Endothelial cell of umbilical vein (primary cell): ENCODE measurements around the gene CCDC146. TPM values are rescaled to one million over a fixed set of nuclear protein-coding genes. Genes with fewer than 3 reads are reported as not detected.

Source experiments
- BruUV-seq: library from RNA; stranded (reverse); fragments of 400-500 nt; replicated peaks from 2 replicates; lab custom pipeline; 2021; lab: Mats Ljungman, UMichigan
- CTCF ChIA-PET: fragments of 300-600, 350-600 bp; sonication (Branson Sonifier 250); formaldehyde crosslinking; loops from one replicate; lab custom pipeline; 2021; ENCODE audit warnings: antibody characterized with exemption, inconsistent platforms; lab: Charles Lee
- POLR2A ChIA-PET: fragments of 300-600, 350-600 bp; sonication (Branson Sonifier 250); formaldehyde crosslinking; loops from one replicate; lab custom pipeline; 2021; ENCODE audit warnings: antibody characterized with exemption, inconsistent platforms; lab: Charles Lee
- DNase-seq: peaks from one replicate; pipeline ENCODE4 v3.0.0-alpha.2; 2011; ENCODE audit warnings: low read depth, low spot score
- FAIRE-seq: peaks from 2 replicates; lab custom pipeline; 2011; peaks lifted over from hg19 to GRCh38; lab: Jason Lieb, UNC
- H2AFZ ChIP-seq: 2 replicates; pipeline ENCODE4 v1.6.0; 2012; ENCODE audit warnings: low read depth, low read length, control low read depth, inconsistent platforms
- H3K27ac ChIP-seq: 2 replicates; pipeline ENCODE4 v1.5.1; 2011; ENCODE audit warnings: low read depth, mild to moderate bottlenecking, control low read depth, low read length, moderate library complexity; ENCODE audit not compliant: insufficient read depth
- H3K27me3 ChIP-seq, 2 experiments: 2 replicates each; pipeline versions ENCODE4 v1.6.0 to v1.6.1; 2011; ENCODE audit warnings: low read length in 2 of 2, mixed read lengths in 1 of 2; ENCODE audit not compliant: control insufficient read depth in 2 of 2, insufficient read depth in 2 of 2
- H3K36me3 ChIP-seq, 2 experiments: 2 replicates in 1 of 2; 3 replicates in 1 of 2; pipeline ENCODE4 v1.5.1; 2011; ENCODE audit warnings: low read length in 2 of 2, mild to moderate bottlenecking in 1 of 2, moderate library complexity in 1 of 2; ENCODE audit not compliant: control insufficient read depth in 2 of 2, insufficient read depth in 2 of 2; ENCODE audit errors: extremely low read depth in 1 of 2
- H3K4me1 ChIP-seq: 3 replicates; pipeline ENCODE4 v1.5.1; 2011; ENCODE audit warnings: mild to moderate bottlenecking, low read length; ENCODE audit not compliant: control insufficient read depth, insufficient read depth; ENCODE audit errors: extremely low read depth
- H3K4me2 ChIP-seq: 2 replicates; pipeline ENCODE4 v1.6.1; 2011; ENCODE audit warnings: low read length, control low read depth, mixed read lengths; ENCODE audit not compliant: insufficient read depth
- H3K4me3 ChIP-seq, 3 experiments: fragments of 200-600 bp in 1 of 3; sonication (generic), shearing (Covaris generic) in 1 of 3; replicated peaks in 1 of 3; 2 replicates each; pipeline ENCODE4 v1.5.1; 2011 to 2016; ENCODE audit warnings: control low read depth in 3 of 3, low read length in 3 of 3, mild to moderate bottlenecking in 2 of 3, inconsistent platforms in 1 of 3, low read depth in 1 of 3, moderate library complexity in 1 of 3; ENCODE audit not compliant: insufficient read depth in 1 of 3
- H3K79me2 ChIP-seq: 2 replicates; pipeline ENCODE4 v1.6.0; 2012; ENCODE audit warnings: low read length, inconsistent platforms; ENCODE audit not compliant: control insufficient read depth, insufficient read depth
- H3K9ac ChIP-seq: replicated peaks from 2 replicates; pipeline ENCODE3; 2011; ENCODE audit warnings: low read length, control low read depth; ENCODE audit not compliant: insufficient read depth; ENCODE audit errors: extremely low read depth
- H3K9me1 ChIP-seq: replicated peaks from 3 replicates; pipeline ENCODE4 v1.6.0; 2011; ENCODE audit warnings: mild to moderate bottlenecking, low read length; ENCODE audit not compliant: control insufficient read depth, insufficient read depth; ENCODE audit errors: extremely low read depth
- H3K9me3 ChIP-seq: replicated peaks from 2 replicates; pipeline ENCODE4 v1.5.1; 2012; ENCODE audit warnings: low read length, inconsistent platforms; ENCODE audit not compliant: control insufficient read depth, insufficient read depth
- H4K20me1 ChIP-seq: replicated peaks from 2 replicates; pipeline ENCODE3; 2011; ENCODE audit warnings: mild to moderate bottlenecking, low read length; ENCODE audit not compliant: control insufficient read depth, insufficient read depth; ENCODE audit errors: extremely low read depth
- EZH2 ChIP-seq: IDR thresholded peaks from 2 replicates; pipeline ENCODE4 v1.6.1; 2012; ENCODE audit warnings: borderline replicate concordance, low read depth, mild to moderate bottlenecking, moderate library complexity, low read length, inconsistent platforms; ENCODE audit not compliant: severe bottlenecking
- FOS ChIP-seq: IDR thresholded peaks from 2 replicates; pipeline ENCODE4 v1.6.1; 2011; ENCODE audit warnings: mild to moderate bottlenecking, low read length, moderate library complexity, borderline replicate concordance; ENCODE audit not compliant: insufficient read depth
- GATA2 ChIP-seq: IDR thresholded peaks from 2 replicates; pipeline ENCODE4 v1.7.0; 2011; ENCODE audit warnings: low read depth, mild to moderate bottlenecking, moderate library complexity, mixed read lengths, low read length; ENCODE audit not compliant: insufficient read length, insufficient read depth
- JUN ChIP-seq: IDR thresholded peaks from 2 replicates; pipeline ENCODE4 v1.6.1; 2011; ENCODE audit warnings: borderline replicate concordance, low read depth; ENCODE audit not compliant: insufficient read length, insufficient read depth
- MYC ChIP-seq: IDR thresholded peaks from one replicate; pipeline ENCODE4 v1.6.1; 2011; ENCODE audit warnings: mild to moderate bottlenecking, low read depth, low read length
- POLR2A ChIP-seq: IDR thresholded peaks from 2 replicates; pipeline ENCODE4 v1.6.1; 2012; ENCODE audit warnings: low read depth, mild to moderate bottlenecking, control low read depth, low read length
- POLR2AphosphoS5 ChIP-seq: IDR thresholded peaks from 2 replicates; pipeline ENCODE4 v1.6.1; 2012; ENCODE audit warnings: low read depth, mild to moderate bottlenecking, control low read depth, low read length, moderate library complexity; ENCODE audit not compliant: insufficient read depth
- dilution Hi-C: fragments of 300-500 bp; cut with MboI; formaldehyde crosslinking; loops from one replicate; pipeline ENCODE4 v1.15.0; 2019; ENCODE audit warnings: low sequenced_read_pairs; ENCODE audit not compliant: extremely low pct_ligation_motif_present
- intact Hi-C: fragments of 100-400 bp; cut with micrococcal nuclease; formaldehyde crosslinking; loops from one replicate; pipeline ENCODE4 v1.10.0; 2022
- polyA plus RNA-seq, 4 experiments: library from polyadenylated mRNA; depleted of rRNA in 3 of 4; stranded (reverse) in 3 of 4; unstranded in 1 of 4; fragments of >200 nt; gene quantifications; 2 replicates each; pipeline versions ENCODE4 v1.2.1 to v1.2.3, GENCODE V29; 2011 to 2012; ENCODE audit warnings: missing spikeins in 1 of 4
- total RNA-seq: library from RNA; stranded (reverse); gene quantifications from 2 replicates; pipeline ENCODE4 v1.2.3, GENCODE V29; 2021
- TF ChIP-seq, protein P1 (sequence below): IDR thresholded peaks from 2 replicates; pipeline ENCODE4 v1.6.1; 2011; ENCODE audit not compliant: insufficient read depth, insufficient read length
- TF ChIP-seq, protein P2 (sequence below), 2 donors: IDR thresholded peaks; 1 replicate in 1 of 2; 2 replicates in 1 of 2; pipeline ENCODE4 v1.5.1; 2011; ENCODE audit warnings: low read length in 2 of 2, mild to moderate bottlenecking in 2 of 2, moderate library complexity in 2 of 2, control low read depth in 1 of 2, inconsistent platforms in 1 of 2, low read depth in 1 of 2; ENCODE audit not compliant: insufficient read depth in 1 of 2; ENCODE audit errors: extremely low read depth in 1 of 2

The CCDC146 gene
- total and polyA plus RNA-seq, 2 donors (not counting 3 experiments of a cell fraction or from before 2014, with no cell fraction given): 0.65 to 2.2 TPM

DNA sequence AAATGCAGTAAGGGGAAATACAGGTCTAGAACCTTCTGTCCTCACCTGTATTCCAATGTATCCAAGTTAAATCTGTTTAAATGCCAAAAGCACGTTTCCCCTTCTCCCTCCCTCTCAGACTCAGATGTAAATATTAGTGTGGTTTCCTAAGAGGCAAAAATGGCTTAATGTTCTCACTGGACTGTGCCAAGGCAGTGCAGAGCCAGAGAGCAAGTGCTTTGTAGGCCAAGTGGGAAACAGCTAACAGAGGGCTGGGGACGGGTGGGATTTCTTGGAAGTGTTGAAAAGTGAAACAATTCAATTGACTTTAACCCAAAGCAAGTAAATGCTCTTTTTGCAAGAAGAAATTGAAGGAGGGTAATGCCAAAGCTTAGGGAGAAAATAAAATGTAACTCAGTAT lies 190.7 kb downstream of the CCDC146 start:
- ChIA-PET POLR2A (no interaction called here), CTCF (no interaction called here)
- TF ChIP-seq EZH2 (no peak), MYC (no peak), JUN (no peak), POLR2AphosphoS5 (no peak), FOS (no peak), POLR2A (no peak), GATA2 (no peak)
- TF ChIP-seq, protein P1, sequence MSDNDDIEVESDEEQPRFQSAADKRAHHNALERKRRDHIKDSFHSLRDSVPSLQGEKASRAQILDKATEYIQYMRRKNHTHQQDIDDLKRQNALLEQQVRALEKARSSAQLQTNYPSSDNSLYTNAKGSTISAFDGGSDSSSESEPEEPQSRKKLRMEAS: no peak
- TF ChIP-seq, protein P2, sequence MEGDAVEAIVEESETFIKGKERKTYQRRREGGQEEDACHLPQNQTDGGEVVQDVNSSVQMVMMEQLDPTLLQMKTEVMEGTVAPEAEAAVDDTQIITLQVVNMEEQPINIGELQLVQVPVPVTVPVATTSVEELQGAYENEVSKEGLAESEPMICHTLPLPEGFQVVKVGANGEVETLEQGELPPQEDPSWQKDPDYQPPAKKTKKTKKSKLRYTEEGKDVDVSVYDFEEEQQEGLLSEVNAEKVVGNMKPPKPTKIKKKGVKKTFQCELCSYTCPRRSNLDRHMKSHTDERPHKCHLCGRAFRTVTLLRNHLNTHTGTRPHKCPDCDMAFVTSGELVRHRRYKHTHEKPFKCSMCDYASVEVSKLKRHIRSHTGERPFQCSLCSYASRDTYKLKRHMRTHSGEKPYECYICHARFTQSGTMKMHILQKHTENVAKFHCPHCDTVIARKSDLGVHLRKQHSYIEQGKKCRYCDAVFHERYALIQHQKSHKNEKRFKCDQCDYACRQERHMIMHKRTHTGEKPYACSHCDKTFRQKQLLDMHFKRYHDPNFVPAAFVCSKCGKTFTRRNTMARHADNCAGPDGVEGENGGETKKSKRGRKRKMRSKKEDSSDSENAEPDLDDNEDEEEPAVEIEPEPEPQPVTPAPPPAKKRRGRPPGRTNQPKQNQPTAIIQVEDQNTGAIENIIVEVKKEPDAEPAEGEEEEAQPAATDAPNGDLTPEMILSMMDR (IDR thresholded peaks at IDR 0.05; ENCODE audit: extremely low read depth in 1 of 2, insufficient read depth in 1 of 2, low read depth in 1 of 2, low read length in 2 of 2): no peak
- no peaks in the 10 kb centered on the region for H3K36me3 ChIP-seq
- H4K20me1 ChIP-seq: no peaks in the 10 kb centered on the region
- DNase-seq (no peak), FAIRE-seq (no peak)
- no peaks in the 10 kb centered on the region for H3K27me3 ChIP-seq
- H3K79me2 ChIP-seq: no peaks in the 10 kb centered on the region
- H3K9me3 ChIP-seq: no peaks in the 10 kb centered on the region
- H2AFZ ChIP-seq: no peak overlapping the region
- intact Hi-C loops: no loop called here
- H3K9ac ChIP-seq: no peak overlapping the region
- no peak overlapping the region for H3K4me2 ChIP-seq
- BruUV-seq: no TSS peak
- H3K4me1 ChIP-seq: no peaks in the 10 kb centered on the region
- dilution Hi-C loops: no loop called here
- no peak overlapping the region for H3K4me3 ChIP-seq
- H3K9me1 ChIP-seq: no peaks in the 10 kb centered on the region
- no peak overlapping the region for H3K27ac ChIP-seq
